ENCODE data around the gene SUGP2.
"Not testable (repeated sequence)": the region's sequence is repeated elsewhere in the genome, so short reads cannot be mapped to it uniquely, and the experiment has no call there.

SUGP2 gene

DNA sequence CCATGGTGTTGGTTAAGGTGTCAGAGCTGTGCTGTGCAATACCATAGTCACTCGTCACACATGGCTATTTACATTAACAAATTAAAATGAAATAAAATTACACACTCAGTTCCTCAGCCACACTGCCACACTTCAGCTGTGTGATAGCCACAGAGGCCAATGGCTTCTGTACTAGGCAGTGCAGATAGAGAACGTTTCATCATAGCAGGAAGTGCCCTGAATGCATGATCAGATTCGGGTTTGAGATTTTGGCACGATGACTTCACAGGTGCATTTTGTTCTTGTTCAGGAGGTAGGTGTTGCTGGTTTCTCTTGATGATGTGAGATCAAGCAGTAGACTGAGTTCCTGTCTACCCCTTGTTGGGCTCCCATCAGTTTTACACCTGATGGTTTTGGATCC lies 6.6 kb upstream of the SUGP2 start:
- in situ Hi-C loops (cut with MboI; ENCODE audit: low sequenced_read_pairs): no loop called here

DNA sequence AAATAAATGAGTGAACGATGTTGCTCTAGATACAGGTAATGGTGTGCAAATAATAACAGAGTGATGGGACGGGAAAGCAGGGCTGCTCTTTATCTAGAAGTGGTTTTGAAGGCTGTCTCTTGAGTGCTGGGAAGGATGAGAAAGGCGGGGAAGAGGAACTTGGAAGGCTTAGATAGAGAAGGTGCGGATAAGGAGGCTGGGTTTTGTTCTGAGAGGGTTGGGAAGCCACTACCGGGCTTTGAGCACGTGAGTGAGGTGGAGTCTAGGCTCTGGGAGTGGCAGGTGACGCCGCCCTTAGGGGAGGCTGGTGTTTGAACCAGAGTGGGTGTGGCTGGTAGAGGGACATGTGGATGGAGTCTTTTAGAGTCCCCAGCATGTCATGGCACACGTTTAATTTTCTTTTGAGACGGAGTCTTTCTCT lies 897 bp upstream of the SUGP2 start:
- in situ Hi-C loops (cut with MboI; ENCODE audit: low sequenced_read_pairs): no loop called here

DNA sequence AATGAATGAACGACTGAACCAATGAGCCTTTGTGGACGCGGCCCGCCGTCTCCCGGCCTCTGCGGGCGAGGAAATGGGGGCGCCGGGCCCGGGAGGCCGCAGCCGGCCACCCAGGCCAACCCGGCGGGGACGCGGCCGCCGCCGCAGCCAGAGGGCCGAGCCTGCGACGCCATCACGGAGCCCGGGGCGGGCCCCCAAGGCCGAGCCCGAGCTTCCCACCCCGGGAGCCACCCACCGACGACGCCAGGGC lies 216 bp downstream of the SUGP2 start:
- in situ Hi-C loops (cut with MboI; ENCODE audit: low sequenced_read_pairs): no loop called here

DNA sequence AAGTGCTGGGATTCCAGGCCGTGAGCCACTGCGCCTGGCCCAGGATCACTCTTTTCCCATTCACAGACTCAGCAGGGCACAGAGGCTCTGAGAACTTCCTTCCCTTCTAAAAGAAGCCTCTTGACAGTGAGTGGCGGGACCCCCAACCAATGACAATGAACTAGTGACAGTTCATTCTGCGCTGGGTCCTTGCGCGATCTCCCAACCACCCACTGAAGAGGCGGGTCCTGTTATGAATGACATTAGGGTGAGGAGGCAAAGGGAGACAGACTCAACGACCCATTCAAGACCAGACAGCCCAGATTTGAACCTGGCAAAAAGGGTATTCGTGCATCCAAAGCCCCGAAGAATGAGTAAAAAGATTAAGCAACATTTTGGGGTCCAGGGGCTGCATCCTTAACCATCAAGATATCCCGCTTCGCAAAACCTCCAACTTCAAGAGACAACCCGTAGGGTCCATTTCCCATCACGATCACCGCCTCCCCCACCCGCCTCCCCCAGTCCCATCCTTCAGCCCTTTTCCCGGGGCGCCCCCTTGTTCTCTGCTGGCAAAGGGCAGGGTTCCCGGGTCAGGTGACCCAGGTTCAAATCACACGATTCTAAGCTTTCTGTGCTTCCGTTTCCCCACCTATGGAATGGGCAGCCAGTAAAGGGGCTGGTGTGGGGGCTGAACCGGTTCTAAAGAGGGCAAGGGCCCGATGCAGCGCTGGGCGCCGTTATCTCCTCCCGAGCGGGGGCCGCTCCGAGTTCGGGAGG lies 719 bp downstream of the SUGP2 start:
- in situ Hi-C loops (cut with MboI; ENCODE audit: low sequenced_read_pairs): no loop called here

DNA sequence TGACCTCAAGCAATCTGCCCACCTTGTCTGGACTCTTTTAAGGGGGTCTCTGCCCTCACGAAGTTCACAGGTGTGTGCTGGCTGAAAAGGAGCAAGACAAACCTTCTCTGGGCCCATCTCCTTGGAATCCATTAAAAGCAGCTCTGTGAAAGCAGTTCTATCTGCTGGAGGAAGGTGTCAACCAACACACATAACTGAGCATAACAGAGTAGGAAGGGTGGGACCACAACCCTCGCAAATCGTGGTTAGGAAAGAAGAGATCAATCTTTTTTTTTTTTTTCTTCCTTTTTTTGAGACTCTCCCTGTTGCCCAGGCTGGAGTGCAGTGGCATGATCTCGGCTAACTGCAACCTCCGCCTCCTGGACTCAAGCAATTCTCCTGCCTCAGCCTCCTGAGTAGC lies 1.4 kb downstream of the SUGP2 start:
- in situ Hi-C loops (cut with MboI; ENCODE audit: low sequenced_read_pairs): no loop called here

DNA sequence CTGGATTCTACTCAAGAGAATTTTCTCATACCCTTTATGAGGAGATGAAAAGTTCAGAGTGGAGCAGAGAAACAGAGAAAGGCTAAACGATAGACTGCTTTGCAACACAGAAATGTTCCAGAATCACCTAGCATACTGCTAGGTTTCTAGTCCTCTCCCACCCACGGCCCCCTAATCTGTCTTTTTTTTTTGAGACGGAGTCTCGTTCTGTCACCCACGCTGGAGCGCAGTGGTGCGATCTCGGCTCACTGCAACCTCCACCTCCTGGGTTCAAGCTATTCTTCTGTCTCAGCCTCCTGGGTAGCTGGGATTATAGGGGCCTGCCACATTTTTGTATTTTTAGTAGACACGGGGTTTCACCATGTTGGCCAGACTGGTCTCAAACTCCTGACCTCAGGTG lies 4.8 kb downstream of the SUGP2 start:
- in situ Hi-C loops (cut with MboI; ENCODE audit: low sequenced_read_pairs): no loop called here

DNA sequence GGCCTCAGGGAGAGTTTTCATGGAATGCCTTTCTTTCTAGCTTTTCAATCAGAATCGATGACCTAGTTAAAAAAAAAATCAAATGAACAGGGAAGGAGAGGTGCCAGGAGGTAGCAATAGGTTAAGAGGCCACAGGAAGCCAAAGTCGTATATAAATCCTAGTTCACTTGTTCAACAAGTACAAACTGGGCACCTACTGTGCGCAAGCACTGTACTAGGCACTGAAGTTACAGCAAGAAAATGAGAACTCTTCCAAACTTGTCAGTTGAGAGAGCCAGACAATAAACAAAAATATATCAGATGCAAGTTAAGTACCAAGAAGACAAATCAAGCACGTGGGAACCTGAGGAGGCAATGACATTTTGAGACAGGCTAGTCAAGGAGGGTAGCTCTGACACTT lies 6.1 kb downstream of the SUGP2 start:
- in situ Hi-C loops (cut with MboI; ENCODE audit: low sequenced_read_pairs): no loop called here

DNA sequence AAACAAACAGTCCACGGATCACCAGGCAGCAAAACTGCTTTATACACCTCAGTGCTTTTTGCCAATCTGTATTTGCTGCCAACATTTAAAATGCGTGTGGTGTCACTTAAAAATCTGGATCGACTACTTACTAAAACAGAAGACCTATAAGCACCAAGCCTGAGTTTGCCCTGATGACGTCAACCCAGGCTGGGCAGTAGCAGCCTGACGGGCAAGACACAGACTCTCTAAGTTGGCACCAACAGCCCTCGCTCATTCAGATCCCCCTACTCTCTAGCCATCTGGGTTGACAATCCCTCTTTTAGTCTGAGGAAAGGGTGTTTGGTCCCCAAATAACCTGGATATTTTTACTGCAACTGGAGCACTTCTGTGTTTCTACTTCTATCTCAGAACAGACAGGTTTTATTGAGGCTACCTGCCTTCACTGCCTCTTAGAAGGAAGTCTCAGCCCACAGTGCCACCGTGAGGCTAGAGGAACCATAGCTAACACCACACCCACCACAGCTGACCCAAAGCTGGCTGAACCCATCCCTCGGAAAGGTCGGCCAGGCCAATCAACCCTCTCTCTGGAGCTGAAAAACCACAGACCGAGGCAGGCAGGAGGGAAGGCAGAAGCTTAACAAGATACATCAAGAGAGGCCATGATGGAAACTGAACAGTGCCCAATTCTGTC lies 6.9 kb downstream of the SUGP2 start:
- in situ Hi-C loops (cut with MboI; ENCODE audit: low sequenced_read_pairs): no loop called here

DNA sequence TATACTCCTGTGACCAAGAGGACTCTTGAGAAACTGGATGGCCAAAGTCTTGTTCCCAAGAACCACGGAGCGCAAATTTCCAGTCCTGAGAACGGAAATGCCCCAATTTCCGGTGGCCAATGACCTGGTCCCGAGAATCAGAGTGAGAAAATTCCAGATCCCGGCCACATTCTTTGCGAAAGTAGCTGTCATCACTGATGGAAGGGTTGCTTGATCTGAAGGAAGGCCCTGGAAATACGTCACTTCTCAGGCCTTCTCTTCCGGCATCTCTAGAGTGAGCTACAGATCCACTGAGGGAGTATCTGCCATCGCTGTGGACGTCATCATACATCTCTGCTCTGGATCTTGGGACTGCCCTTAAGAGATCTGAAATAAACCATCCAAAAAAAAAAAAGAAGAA lies 7.5 kb downstream of the SUGP2 start:
- in situ Hi-C loops (cut with MboI; ENCODE audit: low sequenced_read_pairs): no loop called here

DNA sequence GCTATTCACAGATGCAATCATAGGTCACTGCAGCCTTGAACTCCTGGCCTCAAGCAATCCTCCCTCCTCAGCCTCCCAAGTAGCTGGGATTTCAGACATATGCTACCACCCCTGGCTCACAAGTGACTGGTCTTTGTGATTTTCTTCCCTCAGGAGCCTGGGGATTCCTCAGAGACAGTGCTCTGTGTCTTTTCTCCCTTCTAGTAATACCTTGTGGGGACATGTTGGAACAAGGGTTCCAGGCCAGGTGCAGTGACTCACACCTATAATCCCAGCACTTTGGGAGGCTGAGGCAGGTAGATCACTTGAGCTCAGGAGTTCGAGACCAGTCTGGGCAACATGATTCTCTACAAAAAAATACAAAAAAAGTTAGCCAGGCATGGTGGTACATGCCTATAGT lies 9.9 kb downstream of the SUGP2 start:
- in situ Hi-C loops (cut with MboI; ENCODE audit: low sequenced_read_pairs): not testable (repeated sequence)

DNA sequence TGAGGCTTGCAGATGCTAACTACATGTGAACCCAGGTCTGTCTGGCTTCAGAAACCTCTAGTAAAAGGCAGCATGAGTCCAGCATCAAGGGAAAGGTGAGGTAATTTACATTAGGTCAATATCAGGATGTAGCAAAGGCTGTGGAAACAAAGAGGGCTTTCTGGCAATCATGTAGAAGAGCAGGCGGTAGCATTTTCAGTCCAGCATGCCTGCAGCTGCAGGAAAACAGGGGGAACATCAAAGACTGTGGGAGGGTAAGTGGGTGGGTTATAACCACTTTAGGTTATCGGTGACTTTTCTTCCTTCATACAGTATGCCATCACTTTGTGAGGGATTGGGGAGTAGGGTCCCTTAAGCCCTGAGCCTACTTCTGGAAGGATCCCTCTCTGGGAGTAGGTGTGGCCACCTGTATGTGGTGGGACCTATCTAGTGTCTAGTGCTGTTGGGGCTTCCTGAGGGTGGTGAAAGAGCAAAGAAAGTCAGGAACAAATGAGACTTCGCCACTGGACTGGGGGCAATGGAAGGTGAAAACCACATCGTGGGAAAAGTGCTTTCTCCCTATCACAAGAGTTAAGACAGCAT lies 10.8 kb downstream of the SUGP2 start:
- in situ Hi-C loops (cut with MboI; ENCODE audit: low sequenced_read_pairs): no loop called here

DNA sequence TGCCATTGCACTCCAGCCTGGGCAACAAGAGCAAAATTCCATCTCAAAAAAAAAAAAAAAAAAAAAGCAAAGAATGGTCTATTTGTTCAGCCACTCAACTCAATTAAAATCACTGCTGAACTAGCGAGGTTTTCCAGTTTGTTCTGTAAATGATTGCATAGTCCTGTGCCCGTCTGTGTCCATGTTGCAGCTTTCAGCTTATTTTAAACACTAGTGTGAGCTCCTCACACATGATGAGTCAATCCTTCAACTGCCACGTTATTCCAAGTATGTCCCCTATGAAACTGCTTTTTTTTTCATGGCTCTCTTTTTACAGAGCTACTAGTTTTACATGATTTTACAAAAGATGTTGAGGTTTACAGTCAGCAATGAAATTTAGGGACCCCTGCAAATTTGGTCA lies 12.2 kb downstream of the SUGP2 start:
- in situ Hi-C loops (cut with MboI; ENCODE audit: low sequenced_read_pairs): no loop called here

DNA sequence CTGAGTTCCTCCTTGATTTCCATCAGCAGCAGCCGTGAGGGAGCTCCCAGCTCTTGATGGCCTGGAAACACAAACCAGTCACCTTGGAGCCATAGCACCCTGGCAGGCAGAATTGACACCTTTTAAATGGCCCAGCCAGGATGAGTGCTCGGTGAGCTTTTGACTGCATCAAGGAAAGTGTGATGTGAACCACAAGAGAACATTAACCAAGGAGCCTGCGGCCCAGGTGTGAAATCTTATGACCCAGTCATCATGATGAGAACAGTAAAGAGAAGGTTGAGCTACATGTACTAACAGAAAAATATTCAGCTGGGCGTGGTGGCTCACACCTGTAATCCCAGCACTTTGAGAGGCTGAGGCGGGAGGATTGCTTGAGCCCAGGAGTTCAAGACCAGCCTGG lies 22.8 kb downstream of the SUGP2 start:
- in situ Hi-C loops (cut with MboI; ENCODE audit: low sequenced_read_pairs): no loop called here

DNA sequence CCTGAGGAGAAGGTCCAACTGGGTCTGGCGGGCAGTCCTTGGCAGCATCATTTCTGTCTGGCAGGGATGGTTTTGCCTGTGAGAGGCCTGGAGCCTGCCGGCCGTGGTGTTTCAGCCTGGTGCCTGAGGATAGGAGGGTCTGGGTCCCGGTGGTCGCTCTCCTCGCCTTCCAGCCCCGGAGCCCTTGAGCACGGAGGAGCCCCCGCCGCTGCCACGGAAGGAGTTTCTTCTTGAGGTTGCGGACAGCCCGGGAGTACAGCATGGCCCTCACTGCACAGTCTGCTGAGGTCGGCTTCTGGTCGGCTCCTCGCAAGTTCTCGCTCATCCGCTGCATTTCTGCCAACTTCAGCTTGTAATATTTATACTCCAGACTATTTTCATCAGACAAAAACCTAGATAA lies 23.4 kb downstream of the SUGP2 start:
- in situ Hi-C loops (cut with MboI; ENCODE audit: low sequenced_read_pairs): no loop called here

DNA sequence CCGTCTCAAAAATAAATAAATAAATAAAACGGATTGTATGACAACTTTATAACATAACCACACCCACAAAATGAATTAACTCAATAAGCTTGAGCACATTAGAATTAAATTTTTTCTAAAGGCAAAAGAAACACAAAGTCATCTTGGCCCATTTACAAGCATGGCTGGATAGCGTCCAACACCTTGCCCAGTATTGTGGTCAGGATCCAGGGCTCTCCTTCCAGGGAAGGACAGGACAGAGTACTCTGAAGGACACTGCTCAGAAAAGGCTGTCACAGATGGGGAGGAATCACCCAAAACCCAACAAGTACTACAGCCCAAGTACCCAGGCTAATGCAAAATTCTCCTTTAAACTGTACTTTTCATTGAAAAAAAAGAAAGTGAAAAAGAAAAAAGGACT lies 27.1 kb downstream of the SUGP2 start:
- in situ Hi-C loops (cut with MboI; ENCODE audit: low sequenced_read_pairs): no loop called here

DNA sequence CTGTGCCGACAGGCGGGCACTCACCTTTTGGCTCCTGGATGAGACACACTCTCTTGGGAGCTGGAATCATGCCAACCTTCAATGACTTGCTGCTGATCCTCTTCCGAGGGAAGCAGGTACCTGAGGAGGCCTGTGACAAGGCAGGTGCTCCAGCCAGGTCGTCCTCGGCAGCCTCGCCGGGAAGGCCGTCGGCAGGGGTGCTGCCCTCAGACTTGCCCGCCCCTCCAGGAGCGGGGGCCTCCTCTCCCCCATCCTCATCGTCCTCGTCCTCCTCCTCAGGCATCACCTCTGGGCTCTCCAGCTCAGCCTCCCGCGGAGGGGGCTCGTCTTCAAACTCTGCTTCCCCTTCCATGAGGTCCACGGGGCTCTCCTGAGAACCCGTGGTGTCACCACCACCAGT lies 29.2 kb downstream of the SUGP2 start:
- in situ Hi-C loops (cut with MboI; ENCODE audit: low sequenced_read_pairs): no loop called here

DNA sequence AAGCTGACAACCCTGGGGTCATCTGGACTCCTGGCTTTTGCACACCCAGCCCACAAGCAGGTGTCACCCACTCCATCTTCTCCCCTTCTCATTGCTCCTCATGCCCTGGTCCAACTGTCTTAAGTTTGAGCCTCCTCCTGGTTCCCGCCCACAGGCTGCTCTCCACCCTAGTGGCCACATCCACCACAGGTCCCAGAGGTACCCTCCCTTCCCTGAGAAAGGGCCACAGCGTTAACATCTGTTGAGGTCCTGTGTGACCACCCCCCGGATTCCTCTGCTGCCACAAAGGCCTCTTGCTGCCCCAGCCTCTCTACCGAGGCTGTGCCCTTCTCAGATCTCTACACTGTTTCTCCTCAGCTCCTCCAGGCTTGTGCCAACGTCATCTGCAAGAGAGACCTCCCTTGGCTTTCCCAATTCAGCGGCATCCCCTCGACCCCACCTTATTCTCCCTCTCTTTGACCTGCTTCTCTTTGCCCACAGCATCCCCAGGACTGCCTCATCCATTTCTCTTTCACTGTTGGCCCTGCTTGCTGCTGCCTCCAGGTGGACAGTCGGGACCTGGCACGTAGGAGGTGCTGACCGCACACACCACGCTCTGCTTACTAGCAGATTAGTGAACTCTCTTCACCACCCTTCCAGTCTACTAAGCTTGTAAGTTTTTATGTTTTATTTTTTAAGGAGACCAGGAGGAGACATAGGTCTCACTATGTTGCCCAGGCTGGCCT lies 33.3 kb downstream of the SUGP2 start:
- in situ Hi-C loops (cut with MboI; ENCODE audit: low sequenced_read_pairs): loop anchor here (25.0 kb wide), 1 partner anchor 538 kb away; no protein-coding TSS in a partner anchor

DNA sequence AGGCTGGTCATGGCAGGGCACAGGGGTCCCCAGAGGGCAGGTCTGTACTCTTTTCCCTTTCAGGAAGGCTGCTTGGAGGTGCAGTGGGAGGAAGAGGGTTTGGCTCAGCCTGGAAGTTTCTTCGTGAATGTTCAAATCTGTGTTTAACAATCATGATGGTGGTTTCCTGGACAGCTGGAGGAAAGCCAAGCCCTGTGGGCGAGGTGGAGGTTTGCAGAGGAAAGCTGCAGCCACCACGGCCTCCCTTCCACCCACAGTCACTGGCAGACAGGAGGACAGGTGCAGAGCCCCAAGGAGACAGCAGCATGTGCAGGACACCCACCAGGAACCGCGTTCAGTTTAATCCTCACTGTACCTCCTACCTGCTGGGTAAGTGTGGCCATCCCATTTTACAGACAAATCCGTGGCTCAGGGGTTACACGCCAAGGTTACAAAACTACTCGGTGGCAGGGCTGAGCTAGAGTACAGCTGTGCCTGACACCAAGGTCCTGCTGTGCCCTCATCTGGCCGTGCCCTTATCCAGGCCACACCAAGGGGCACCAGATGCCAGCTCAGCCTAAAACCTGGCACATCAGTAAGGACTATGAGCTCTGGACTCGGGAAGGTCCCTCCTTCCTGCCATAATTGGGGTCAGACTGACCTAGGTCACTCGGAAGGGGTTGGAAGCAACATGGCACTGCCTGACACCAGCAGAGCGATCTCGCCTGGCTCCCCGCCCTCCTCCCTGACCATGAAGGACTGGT lies 34.1 kb downstream of the SUGP2 start:
- in situ Hi-C loops (cut with MboI; ENCODE audit: low sequenced_read_pairs): loop anchor here (25.0 kb wide), 1 partner anchor 537 kb away; no protein-coding TSS in a partner anchor

DNA sequence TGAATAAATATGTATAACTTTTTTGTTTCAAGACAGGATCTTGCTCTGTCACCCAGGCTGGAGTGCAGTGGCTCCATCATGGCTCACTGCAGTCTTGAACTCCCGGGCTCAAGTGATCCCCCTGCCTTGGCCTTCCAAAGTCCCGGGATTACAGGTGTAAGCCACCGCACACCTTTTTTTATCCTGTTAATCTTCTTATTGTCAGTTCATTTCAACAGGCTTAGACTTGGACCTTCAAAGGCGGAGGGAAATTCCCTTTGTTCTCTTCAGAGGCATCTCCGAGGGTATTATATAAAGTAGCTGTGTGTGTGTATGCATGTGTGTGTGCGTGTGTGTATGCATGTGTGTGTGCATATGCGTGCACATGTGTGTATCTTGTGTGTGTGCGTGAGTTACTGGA lies 35.0 kb downstream of the SUGP2 start:
- in situ Hi-C loops (cut with MboI; ENCODE audit: low sequenced_read_pairs): loop anchor here (25.0 kb wide), 1 partner anchor 536 kb away; no protein-coding TSS in a partner anchor

DNA sequence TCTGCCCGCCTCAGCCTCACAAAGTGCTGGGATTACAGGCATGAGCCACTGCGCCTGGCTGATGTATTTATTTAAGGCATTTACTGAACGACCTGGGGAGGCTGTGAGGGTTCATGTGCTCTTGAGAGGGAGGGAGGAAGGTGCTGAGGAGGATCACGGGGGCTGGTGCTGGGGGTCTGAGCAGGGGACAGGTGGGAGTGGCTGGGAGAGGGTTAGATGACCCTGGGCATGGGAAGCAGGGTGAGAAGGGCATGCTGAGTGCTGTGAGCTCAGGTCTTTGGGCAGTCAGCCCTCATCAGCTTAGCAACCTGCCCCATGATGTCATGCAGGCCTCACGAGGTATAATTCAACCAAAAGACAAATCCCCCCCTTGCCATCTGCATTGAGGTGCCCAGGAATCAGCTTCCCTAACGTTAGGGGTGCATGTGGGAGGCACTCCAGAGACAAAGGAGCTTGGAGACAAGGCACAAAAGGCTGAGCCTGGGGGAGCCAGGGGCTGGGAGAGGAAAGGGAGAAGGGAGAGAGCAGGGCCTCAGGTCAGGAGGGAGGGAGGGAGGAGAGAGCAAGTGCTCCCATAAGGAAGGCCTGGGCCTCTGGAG lies 36.4 kb downstream of the SUGP2 start:
- in situ Hi-C loops (cut with MboI; ENCODE audit: low sequenced_read_pairs): loop anchor here (25.0 kb wide), 1 partner anchor 535 kb away; no protein-coding TSS in a partner anchor

DNA sequence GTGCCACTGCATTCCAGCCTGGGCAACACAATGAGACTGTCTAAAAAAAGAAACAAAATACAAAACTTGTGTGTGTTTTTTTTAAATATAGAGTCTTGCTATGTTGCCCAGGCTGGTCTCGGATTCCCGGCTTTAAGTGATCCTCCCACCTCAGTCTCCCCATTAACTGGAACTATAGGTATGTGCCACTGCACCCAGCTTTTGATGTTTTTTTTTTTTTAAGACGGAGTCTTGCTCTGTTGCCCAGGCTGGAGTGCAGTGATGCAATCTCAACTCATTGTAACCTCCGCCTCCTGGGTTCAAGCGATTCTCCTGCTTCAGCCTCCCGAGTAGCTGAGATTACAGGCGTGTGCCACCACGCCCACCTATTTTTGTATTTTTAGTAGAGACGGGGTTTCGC lies 37.0 kb downstream of the SUGP2 start:
- in situ Hi-C loops (cut with MboI; ENCODE audit: low sequenced_read_pairs): loop anchor here (25.0 kb wide), 1 partner anchor 534 kb away; no protein-coding TSS in a partner anchor

All from HL-60/S4 (cell line).